GM18499 (cell line): Measurements from ENCODE around the gene IL2RA.

ENCODE experiments used
- ATAC-seq: cut with Tn5 transposase; IDR thresholded peaks from one replicate; pipeline ENCODE4 v1.9.1; 2021; ENCODE audit warnings: moderate number of reproducible peaks; ENCODE audit not compliant: insufficient read depth, unreplicated experiment

The IL2RA gene

DNA sequence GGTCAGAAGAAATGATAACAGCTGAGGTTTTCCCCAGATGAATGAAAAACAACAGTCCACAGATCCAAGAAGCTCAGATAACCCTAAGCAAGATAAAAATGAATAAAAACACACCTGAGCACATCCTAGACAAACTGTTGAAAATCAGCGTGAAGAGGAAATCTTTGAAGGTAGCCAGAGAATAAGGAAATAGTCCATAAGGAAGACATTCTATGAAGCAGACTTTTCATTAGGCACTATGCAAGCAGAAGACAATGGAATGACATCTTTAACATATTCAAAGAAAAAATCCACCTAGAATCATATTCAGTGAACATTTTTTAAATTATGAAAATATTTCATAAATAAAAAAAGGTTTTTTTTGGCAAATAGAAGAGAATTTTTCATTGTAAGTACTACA lies 69.8 kb downstream of the IL2RA start:
- ATAC-seq: no peak

DNA sequence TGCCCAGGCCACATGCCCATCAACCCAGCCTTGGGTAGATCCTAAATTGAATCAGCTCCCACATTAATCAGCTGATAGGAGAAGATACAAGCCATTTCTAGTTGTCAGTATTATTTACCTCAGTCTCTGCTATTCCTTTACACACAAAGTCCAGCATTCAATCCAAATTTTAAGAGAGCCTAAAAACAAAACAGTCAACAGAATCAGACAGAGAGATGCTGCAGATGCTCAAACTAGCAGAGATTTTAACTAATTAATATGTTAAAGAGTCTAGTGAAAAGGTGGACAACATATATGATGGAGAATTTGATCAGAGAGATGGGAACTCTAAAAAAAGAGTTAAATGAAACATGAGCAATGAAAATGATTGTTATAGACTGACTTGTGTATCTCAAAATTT lies 70.5 kb downstream of the IL2RA start:
- ATAC-seq: no peak

DNA sequence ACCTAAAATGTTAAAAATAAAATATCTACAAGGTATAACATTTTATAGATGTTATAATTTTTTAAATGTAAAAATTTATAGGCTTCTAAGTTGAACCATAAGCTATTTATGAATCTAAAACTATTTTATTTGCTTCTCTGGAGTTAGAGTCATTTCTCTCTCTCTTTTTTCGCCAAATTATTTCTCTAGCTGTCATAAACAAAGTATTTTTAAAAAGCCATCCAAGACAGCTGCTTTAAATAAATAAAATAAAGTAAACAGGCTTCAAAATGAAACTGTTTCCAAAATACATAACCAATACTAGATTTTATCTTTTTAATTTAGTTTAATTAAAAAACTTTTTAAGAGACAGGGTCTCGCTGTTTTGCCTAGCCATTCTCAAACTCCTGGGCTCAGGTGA lies 72.4 kb downstream of the IL2RA start:
- ATAC-seq: no peak

DNA sequence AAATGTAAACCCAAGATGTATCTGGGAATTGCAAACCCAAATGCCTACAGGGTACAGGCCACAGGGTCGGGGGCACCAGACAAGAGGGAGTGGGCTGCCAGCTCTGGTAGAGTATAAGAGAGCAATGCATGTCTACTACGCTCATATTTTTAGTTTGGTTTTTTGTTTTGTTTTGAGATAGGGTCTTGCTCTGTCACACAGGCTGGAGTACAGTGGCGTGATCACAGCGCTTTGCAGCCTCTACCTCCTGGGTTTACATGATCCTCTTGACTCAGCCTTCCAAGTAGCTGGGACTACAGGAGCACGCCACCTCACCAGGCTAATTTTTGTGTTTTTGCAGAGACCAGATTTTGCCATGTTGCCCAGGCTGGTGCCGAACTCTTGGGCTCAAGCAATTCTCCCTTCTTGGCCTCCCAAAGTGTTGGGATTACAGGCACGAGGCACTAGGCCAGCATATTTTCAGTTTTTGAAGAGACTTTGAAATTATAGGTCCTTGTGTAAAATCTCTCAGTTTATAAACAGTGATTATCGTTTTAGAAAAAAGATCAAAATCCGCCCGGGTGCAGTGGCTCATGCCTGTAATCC lies 73.7 kb downstream of the IL2RA start:
- no peak for ATAC-seq

DNA sequence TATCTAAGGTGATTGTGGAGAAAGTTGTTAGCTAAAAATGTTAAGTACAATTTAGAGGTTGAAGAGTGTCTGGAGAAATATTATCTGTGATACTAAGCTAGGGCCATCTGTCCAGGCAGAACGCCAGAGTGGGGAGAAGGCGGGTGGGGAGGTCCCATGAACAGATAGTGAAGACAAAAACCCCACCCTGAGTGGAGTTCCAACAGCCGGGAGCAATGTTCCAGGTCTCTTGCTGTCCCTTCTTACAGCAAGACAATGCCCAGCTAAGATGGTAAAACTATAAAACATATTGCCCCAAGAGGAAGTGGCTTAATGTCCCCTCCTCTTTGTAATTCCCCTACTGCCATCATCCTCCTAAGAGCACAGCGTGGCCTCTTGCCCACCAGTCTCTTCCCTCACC lies 74.4 kb downstream of the IL2RA start:
- ATAC-seq: no peak

DNA sequence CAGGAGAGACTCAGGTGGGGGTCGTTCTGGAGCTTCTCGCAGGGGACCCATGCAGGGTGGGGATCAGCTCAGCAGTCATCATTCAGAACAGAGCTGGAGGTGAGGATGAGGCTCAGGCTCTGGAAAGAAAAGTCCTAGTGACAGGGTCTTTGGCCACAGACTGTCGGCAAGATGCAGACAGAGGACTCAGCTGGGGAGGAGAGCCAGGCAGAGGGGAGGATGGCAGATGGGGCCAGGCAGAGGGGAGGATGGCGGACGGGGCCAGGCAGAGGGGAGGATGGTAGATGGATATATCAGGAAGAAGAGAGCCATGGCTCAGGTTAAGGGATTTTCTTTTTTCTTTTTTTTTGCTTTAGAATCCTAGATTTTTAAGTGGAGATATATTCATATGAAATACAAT lies 77.1 kb downstream of the IL2RA start:
- no peak for ATAC-seq

DNA sequence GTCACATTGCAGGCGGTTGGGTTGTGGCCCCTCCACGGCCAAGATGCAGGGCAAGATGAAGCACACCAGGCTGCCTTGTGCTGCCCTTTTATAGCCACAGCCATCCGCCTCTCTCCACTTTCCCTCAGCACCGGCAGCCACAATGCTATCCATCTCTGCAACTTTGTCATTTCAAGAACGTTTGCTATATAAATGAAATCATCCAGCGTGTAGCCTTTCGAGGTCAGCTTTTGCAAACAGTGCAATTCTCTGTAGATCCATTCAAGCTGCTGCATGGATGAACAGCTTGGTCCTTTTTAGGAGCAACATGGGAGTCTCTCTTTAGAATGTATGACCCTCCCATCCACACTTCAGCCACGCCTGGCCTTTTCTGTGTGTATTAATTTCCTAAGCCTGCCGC lies 78.4 kb downstream of the IL2RA start:
- no peak for ATAC-seq

DNA sequence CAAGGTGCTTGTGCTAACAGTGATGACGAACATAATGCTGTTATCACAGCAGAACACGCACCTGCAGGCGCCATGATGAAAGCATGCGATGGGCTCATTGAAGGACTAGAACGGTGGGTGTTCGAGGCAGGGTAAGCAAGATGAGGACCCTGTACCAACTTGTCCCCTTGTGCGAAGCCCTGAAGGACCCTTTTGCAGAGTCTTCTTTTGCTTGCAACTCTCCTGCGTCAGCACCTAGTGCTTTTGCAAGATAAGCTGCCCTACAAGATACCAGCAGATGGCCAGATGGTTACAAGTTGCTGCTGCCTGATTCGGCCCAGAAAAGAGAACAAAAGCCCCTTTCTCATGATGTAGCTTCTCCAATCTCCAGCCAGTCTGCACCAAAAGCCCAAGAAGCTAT lies 80.6 kb downstream of the IL2RA start:
- ATAC-seq: no peak

DNA sequence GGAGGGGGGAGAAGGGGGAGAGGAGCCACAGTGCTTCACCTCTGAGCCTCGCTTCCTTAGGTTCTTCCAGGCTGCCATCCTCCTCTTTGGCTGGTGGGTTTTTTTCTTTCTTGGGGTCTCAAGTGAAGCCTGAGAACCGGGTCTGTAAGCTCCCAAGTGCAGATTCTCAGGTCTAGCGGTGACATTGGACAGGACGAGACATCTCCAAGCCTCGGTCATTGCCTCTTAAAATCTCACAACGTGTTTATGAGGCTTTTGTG lies 84.0 kb downstream of the IL2RA start:
- ATAC-seq: no peak

DNA sequence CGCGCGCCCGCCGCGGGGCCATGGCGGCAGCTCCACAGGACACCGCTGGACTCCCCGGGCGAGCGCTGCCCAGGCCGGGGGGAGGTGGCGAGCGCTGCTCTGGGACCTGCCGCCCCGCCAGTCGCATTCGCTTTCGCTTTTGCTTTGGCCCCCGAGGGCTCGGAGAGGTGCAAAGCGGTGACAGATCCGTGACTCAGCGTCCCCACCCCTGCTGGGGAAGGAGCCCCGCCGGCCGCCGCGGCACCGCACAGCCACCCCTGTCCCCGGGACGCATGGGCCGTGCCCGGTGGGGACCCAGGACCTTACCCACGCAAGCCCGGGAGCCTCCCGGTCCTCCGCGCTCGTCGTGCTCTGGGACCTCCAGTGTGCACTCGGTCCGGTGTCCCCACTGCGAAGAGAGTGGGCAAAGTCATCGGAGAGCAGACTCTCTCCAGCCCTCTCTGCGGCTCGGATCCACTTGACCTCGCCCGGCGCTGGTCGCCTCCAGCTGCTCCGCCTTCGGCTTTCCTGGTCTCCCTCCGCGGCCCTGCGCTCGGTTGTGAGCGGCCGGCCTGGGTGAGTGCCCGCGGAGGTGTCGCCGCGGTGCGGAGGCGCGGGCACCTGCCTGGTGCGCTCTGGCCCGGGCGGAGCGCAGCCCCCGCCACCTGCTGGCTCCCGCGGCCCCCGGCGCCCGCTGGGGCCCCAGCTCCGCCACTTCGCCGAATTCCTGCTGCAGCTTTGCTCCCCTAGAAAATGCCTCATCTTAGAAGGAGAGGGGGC lies 84.5 kb downstream of the IL2RA start, which contains the start of gene IL15RA:
TSS of gene IL15RA (minus strand) at position 73 of the 759 bp plus-strand sequence. CDS start at position 22, 51 bp downstream.
- ATAC-seq: peak; percentile 36

DNA sequence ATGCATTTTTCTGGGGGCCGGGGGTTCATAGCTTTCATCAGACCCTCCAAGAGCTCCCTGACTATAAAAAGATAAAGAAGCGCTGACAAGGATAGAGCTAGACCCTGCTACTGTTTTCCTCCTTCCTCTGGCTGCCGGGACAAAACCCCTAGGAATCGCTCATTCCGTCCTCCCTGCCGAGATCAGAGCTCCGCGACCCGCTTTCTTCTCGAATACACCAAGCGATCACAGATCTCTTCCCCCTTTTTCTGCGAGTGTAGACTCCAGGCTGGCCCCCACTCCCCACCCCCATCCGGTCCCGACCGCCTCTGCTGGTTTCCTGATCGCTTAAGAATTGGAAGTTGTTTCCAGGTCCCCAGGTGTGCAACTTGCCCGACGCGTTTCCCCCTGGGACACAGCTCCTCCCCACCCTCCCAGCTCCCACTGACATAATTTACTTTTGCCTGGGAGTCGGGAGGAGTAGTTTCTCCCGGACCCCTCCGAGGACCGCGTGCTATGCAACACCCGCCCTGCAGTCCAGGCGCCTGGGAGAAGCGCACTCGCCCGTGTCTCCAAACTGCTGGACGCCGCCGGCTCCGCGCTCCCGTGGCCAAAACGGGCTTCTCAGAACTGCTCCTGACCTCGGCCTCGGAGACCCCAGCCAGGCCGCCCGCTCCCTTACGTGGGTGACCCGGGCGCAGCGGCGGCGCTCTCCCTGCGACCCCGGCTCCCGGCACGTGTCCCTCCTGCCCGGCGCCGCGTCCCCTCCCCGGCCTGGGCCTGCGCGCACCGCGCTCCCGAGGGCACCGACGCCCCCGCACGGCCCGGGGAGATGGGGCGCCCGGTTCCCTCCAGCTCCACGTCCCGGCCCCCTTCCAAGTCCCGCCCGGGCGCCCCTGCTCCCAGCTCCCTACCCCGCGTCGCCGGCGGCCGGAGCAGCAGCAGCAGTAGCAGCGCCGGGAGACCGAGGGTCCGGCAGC lies 85.4 kb downstream of the IL2RA start:
- no peak for ATAC-seq

DNA sequence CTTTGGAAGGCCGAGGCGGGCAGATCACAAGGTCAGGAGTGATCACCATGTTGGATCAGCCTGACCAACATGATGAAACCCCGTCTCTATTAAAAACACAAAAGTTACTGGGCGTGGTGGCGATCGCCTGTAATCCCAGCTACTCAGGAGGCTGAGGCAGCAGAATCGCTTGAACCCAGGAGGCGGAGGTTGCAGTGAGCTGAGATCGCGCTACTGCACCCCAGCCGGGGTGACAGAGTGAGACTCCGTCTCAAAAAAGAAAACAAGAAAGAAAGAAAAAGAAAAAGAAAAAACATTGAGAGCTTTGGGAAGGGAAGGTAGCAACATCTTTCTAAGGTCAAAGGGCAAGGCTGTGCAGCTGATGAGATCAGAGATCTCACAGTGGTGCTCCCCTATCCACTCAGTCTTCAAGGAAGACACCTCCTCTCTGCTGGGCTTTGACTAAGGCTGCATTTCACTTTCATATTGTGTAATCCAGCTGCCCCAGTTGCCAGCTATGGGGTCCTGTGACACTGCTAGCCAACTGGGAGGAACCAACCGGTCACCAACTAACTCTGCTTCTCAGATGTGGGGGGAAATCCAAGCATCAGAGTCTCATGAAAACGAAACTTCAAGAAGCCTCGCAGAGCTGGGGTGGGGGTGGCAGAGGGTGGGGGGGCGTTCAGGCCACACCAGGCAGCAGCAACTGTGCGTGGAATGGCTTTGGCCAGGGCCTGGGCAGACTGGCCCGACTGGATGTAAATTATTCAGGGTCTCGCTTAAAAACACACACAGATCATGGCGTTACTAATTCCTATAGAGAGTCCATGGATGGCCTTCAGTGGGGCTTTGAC lies 86.3 kb downstream of the IL2RA start:
- peak; percentile 55 for ATAC-seq

DNA sequence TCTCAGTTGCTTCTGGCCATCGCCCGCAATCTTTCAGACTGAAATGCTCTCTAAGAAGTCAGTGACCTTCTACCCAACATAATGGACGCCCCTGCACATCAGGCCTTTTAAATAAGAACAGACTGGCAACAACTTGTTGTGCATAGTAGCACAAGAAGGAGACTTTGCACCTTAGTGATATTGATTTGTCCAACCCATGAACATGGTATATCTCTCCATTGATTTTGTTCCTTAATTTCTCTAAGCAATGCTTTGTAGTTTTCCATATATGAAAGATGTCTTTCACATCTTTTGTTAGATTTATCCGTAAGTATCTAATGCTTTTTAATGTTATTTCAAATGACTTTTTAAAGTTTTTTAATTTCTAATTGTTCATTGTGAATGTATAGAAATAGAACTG lies 89.1 kb downstream of the IL2RA start:
- ATAC-seq: no peak

DNA sequence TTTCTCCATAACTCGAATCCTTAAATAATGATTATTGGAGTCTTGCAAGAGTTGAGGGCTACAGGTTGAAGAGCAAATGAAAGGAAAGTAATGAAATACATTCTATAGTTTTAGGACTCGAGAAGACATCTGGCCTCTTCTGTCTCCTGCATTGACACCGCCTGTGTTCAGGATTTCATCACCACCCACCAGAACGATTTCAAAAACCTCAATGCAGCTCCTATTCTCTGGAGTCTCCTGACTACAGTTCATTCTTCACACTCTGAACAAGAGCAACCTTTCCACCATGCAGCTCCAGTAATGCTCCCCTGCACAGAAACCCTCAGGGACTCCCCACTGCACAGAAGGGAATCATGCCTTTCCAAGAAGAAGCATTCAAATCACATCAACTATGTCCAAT lies 90.3 kb downstream of the IL2RA start:
- no peak for ATAC-seq

DNA sequence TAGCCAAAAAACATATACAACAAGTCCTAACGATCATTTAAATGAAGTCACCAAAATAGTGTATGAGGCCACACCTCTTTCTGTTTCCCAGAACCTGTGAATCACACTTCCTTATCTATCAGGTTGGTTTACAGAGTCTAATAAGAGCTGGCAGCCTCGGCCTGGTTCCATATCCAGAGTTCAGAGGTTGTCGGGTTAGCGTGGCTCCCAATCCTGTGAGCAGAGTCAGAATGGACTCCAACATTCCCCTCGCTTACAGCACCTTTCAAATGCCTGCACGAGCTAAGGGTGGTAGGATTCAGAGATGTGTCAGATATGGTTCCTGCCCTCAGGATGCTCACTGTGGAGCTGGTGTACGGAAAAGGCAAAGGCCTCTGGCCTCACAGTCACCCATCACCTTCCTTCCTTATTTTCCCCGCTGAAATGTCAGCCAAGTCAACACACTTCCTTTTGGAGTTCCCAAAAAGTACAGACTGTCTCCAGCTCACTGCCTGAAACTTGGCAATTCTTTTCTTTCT lies 90.8 kb downstream of the IL2RA start:
- no peak for ATAC-seq

DNA sequence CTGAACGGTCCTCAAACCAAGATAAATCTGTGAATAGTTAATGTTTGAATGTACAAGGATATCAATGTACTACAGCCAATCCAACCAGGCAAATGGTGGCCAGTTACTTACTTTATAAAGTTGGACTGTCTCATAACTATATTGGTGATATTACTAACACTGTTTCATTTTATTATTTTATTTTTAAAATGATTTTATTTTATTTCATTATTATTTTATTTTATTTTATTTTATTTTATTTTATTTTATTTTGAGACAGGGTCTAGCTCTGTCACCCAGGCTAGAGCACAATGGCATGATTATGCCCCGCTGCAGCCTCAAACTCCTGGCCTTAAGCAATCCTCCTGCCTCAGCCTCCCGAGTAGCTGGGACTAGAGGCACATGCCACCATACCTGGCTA lies 91.6 kb downstream of the IL2RA start:
- ATAC-seq: no peak

DNA sequence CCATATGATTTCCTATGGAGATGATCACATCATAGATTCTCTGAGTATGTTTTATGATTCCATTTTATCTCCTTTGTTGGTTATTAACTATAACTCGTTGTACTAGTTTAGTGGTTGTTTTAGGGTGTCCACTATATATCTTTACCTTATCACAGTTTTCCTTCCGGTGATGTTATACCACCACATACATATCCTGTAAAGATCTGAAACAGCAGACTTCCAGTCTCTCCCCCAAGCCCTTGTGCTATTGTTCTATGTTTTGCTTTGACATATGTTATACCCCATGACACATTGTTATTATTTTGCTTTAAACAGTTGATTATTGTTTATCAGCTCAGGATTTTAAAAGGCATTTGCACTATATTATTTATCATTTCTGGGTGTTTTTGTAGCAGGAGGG lies 92.1 kb downstream of the IL2RA start:
- ATAC-seq: no peak

DNA sequence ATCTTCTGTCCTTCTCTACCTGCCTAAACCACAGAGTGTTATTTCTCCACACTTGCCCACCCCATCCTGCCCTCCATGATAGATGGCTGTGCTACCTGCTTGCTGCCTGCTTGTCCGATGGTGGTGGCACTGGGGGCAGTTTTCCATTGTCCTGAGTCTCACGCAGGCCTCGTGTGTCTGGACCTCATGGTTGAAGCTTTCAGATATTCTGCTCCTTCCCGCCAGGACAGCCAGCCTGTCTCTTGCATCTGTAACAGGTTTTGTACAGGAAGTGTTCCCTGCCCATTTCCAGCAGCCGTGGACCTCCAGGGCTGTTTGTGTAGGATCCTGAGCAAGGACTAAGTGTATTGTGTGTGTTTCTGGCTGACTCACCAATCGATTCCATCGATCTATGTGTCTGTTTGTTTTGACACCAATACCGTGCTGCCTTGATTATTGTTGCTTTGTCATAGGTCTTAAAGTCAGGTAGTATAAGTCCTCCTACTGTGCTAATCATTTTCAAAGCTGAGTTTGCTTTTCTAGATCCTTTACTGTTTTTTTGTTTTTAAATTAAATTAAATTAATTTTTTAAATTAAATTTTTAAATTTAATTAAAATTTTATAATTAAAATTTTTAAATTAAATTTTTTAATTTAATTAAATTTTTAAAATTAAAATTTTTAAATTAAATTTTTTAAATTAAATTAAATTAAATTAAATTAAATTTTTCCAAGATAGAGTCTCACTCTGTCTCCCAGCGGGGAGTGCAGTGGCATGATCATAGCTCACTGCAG lies 93.3 kb downstream of the IL2RA start:
- ATAC-seq: no peak

DNA sequence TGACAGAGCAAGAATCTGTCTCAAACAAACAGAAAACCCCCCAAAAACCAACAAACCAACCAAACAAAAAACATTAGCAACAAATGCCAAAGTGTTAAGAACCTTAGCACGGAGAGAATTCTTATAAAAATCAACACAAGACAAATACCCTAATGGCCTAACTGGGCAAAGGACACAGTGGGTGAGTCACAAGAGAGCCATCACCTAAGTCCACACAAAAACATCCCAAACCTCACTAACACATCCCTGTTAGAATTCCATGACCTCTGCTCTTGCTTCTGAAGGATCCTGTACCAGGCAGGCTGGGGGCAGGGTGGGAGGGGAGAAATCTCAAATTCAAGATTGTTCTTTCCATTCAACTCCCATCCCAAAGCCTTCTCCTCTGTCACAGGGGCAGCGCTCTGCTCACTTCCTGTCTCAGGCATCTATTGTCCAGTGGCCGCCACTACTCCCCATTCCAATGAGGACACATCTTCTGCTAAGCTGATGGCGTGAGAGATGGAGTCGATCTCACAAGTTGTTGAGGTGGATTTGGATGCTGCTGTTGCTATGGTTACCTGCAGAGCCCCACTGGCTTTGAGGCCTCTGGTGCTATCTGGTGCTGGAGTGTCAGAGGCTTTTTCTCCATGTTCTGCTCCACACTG lies 94.0 kb downstream of the IL2RA start:
- no peak for ATAC-seq
